Hepatic stellate cell (primary cell): ENCODE data around the gene STARD5.

Source experiments
- DNase-seq: peaks from one replicate; pipeline ENCODE4 v3.0.0; 2011; ENCODE audit warnings: low spot score

Gene STARD5

GRCh38 chr15:81292523-81293001, 31.4 kb downstream of the STARD5 start:
- DNase-seq = no peak

DNA sequence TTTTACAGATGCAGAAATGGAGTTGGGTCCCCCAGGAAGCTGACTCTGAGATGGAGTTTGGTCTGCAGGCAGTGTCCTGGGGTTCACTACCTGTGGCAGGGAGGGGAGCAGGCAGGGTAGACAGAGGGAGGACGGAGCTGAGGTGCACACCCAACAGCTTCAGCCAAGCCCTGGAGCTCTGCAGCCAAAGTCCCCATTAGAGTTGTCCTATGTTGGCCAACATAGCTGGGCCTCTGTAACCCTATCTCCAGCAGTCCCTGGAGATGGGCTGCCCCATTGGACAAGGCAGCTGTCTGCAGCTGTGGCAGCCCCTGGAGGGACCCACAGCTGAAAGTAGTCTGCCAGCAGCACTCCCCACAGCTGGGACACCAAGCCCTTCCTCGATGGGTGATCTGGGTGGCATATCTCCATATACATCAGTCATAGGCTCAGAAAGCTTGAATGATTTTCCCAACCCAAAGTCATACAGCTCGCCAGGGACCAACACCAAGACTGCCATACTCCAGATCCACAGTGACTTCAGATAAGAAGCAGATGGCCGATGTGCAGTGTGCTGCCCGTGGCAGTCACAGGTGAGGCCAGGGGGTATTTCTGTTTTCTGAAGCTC, 31.9 kb downstream of the STARD5 start:
- DNase-seq = no peak

- DNase-seq = no peak
Observed at GRCh38 chr15:81289910-81290309, 34.0 kb downstream of the STARD5 start.

DNA sequence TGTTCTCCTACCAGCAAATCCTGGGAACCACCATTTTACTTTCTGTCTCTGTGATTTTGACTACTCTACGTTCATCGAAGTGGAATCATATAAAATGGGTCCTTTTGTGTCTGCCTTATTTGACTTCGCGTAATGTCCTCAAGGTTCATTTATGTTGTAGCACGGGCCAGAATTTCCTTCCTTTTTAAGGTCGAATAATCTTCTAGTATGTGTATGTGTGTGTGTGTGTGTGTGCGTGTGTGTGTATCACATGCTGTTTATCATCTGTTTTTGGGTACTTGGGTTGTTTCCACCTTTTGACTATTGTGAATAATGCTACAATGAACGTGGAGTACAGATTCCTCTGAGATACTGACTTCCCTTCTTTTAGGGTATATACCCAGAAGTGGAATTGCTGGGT, 35.3 kb downstream of the STARD5 start:
- DNase-seq = no peak

- DNase-seq = no peak
Observed at GRCh38 chr15:81288040-81288439, 35.9 kb downstream of the STARD5 start.

GRCh38 chr15:81286621-81287121, 37.3 kb downstream of the STARD5 start:
- no peak for DNase-seq

DNA sequence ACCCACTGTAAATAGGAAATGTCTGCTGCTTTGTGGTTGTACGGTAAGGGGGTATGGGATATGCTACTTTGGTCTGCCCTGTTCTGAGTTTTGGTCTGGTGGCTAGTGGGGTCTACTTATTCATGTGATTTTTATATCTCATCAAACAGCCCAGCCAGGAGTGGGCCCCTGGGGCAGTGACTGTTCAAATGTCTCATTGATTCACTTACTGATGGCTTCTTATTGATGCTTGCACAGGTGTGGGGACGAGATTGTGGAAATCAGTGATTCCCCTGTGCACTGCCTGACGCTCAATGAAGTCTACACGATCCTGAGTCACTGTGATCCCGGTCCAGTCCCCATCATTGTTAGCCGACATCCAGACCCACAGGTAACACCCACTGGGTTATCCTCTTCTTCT, 38.5 kb downstream of the STARD5 start:
- DNase-seq = no peak

DNA sequence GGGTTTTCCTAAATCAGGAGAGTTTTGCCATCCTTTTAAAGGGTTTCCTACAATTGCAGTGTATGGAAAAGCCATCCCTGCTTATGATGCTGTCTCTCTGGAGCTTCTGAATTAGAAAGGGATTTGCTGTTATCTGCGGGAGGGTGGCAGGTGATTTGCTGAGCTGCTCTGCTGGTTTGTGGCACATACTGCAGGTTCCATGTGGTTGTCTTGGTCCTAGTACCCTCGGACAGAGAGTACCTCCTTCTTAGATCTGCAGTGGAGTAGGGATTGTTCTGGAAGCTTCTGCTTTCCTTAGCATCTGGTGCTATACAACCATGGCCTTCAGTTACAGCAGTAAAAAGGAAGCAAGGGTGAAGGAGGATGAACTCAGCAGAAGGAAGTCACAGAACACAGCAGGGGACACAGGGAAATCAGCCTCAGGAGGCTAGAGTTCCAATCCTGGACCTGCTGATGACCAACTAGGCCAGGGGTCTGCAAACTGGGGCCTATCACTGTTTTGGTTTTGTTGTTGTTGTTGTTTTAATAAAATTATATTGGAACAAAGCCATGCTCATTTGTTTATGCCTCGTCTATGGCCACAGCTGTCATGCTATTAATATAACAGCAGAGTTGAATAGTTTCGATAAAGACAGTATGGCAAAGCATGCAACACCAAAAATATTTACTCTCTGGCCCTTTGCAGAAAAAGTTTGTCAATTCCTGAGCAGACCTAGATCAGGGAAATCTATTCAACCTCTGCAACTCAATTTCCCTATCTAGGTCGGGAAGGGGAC, 39.5 kb downstream of the STARD5 start:
- DNase-seq = no peak

DNA sequence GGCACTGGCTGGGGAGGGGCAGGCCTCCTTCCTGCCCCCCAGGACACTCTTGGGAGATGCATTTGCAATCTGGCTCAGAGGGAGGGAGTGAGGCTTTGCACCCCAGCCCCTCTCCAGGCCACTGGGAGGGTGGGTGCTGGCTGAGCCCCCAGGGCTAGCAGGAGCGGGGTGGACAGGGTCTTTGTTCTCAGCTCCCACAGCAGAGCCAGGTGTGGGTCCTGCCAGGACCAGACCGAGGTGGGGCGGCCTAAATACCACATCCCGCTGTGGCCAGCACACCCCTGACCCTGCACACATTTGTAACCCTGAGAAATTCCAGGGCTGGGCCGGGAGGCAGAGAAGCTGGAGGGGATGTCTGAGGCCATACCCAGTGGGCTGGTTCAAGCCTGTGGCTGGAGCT, 41.0 kb downstream of the STARD5 start:
- DNase-seq = no peak

DNA sequence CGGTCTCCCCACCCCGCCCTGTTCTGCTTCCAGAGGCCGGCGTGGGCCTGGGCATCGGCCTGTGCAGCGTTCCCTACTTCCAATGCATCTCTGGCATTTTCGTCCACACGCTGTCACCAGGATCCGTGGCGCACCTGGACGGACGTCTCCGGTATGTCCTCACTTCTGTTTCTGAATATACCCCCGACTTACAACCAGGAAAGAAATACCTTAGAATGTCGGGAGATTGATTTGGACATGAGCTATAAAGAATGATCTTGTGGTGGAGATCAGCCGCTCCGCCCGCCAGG, 41.4 kb downstream of the STARD5 start:
- no peak for DNase-seq

DNA sequence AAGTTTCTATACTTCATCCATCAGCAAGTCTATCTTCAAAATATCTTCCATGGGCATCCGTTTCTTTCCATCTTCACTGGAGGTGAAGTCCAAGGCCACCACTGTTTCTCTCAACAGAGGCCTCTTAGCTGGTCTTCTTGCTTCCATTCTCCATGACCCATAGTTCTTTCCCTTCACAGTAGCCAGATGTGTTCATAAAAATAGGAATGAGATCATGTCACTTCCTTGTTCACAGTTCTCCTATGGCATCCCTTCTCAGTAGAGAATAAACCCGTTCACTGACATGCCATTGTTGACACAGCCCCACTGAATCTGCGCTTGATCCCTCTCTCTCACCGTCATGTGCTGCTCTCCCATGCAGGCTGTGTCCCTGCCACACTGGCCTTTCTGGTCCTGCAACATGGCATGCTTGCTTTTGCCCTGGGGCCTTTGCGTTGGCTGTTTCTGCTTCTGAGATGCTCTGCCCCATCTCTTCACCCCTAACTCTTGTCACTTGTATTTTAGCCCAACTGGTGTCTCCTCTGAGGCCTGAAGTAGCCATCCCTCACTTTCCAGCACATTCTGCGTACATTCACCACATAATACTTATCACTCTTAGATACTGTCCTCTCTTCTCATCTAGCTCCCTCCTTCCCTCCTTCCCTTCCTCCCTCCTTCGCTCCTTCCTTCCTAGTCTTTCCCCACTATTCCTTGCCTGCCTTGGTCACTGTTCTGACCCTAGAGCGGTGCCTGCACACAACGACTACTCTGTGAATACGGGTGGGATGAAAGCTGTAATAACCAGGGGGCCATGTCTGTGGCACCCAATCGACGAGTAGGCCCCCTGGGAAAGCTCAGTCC, 42.0 kb downstream of the STARD5 start:
- DNase-seq = no peak

DNA sequence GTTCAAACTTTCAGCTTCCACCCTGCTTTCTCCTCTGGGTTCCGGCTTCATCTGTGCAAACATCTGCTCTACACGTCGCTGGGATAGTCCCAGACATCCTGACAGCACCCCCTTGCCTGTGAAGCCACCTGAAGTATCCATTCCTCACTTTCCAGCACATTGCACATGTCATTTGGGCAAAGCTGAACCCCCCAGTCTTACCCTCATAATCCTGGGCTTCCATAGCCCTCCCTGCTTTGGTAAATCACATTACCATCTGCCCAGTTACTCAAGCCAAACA, 42.5 kb downstream of the STARD5 start:
- no peak for DNase-seq

DNA sequence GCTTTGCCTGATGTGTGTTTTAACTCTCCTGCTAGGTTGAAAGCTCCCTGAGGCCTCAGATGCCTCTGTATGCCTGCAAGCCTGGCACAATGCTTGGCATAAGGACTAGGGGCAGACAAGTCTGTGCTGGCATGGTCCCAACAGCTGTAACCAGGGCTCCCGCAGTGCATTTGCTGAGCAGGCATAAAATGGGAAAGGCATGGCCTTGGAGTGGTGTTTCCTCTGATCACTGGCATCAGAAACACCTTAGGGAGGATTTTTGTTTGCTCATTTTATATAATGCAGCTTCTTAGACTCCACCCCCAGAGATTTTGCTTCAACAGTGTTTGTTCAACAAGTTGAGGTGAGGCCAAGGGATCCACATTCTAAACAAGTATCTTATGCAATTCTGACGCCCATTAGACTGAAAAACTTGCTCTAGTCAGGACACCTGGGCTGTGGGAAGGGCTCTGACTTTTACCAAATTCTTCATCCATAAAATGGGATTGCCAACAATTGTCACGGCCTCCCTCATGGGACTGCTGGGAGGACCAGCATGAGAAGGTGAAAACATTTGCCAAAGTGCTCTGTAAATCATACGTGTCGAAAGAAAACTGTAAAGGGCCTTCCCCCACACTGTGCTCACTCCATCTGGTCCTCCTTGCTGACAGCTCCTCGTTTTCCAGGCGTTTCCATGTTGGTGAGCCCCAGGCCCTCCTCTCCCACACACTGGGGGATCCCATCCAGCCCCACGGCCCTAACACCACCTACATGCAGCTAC, 43.1 kb downstream of the STARD5 start:
- no peak for DNase-seq

- no peak for DNase-seq
Observed at GRCh38 chr15:81279621-81280485, 44.1 kb downstream of the STARD5 start.

DNA sequence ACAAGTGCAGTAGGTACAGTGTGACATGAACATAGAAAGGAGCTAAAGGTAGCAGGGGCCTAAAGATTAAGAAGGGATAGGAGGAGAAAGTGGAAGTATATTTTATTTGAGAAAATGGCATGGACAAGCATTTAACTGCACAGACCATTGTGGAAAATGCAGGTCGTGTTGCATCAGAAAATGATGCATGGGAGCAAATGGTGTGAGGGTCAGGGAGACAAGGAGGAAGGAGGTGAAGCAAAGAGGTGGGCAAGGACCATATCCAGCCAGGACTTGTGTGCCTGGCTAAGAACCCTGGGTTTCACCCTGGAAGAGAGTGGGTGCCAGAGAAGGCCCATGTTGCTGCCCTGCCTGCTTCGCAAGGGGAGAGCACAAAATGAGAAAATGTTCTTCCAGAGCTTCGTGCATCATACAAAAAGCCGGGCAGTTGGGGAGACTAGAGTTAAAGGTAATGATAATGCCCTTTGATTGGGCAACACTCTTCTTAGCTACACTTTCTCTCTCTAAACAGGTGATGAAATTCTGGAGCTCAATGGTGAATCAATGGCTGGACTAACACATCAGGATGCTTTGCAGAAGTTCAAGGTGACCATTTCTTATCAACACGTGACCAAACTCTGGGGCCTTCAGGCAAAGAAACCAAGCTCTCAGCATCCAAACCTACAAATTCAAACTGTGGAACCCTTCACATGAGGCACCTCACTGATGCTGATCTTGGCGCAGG, 45.5 kb downstream of the STARD5 start:
- DNase-seq = no peak

- no peak for DNase-seq
Observed at GRCh38 chr15:81277851-81278250, 46.1 kb downstream of the STARD5 start.

- DNase-seq = no peak
Observed at GRCh38 chr15:81276967-81277366, 47.0 kb downstream of the STARD5 start.

GRCh38 chr15:81275711-81276392, 48.1 kb downstream of the STARD5 start:
- DNase-seq = no peak

- peak; percentile 68 for DNase-seq
Observed at GRCh38 chr15:81274931-81275707, 48.8 kb downstream of the STARD5 start.
